ENCODE measurements around the gene WDPCP. TPM values are rescaled to one million over a fixed set of nuclear protein-coding genes. Genes with fewer than 3 reads are reported as not detected.

WDPCP gene
- polyA plus RNA-seq, 1 of the 3 experiments (the other 2 are of a cell fraction): 3.1 TPM

DNA sequence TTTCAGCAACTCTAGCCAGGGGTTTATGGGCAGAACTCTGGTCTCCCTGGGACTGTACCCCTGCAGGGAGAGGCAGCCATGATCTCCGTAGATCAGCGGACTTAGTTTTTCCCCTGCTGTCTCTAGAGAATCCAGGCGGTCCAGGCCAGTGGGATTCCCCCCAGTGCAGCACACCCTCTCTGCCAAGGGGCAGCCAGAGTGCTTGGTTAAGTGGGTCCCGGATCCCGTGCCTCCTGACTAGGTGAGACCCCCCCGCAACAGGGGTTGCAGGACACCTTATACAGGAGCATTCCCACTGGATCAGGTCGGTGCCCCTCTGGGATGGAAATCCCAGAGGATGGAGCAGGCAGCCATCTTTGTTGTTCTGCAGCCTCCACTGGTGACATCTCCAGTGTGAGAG lies 33.0 kb downstream of the WDPCP start:
- Histone ChIP-seq H3K79me2 (ENCODE audit: insufficient read depth) (no peaks in the 10 kb centered on the region), H3K27ac (ENCODE audit: low read depth in 2 of 2, low read length in 1 of 2) (no peak overlapping the region), H4K20me1 (ENCODE audit: insufficient read depth) (no peaks in the 10 kb centered on the region), H3F3A (replicated peaks; ENCODE audit: insufficient read depth) (no peaks in the 10 kb centered on the region), H3K27me3 (ENCODE audit: insufficient read depth) (no peaks in the 10 kb centered on the region), H3K4me3 (ENCODE audit: low read depth in 2 of 2, low read length in 1 of 2) (no peak overlapping the region), H2AFZ (ENCODE audit: low read depth) (no peak overlapping the region), H3K9ac (no peak overlapping the region), H3K36me3 (replicated peaks in 1 of 2; ENCODE audit: control insufficient read depth in 1 of 2, insufficient read depth in 2 of 2, low read length in 1 of 2) (peaks cover 0 to 3% of the 10 kb centered on the region in 2 experiments), H3K9me2 (no peaks in the 10 kb centered on the region), H3K9me3 (0 out of 2 replicates have a peak, but pooled peaks cover 5% of the 10 kb centered on the region), H3K4me1 (ENCODE audit: control insufficient read depth in 1 of 2, insufficient read depth in 2 of 2, low read depth in 1 of 2, low read length in 1 of 2) (peaks cover 2 to 5% of the 10 kb centered on the region in 2 experiments; a peak in 3 of 4 replicates), H3K4me2 (no peak overlapping the region)
- POLR2A ChIA-PET: no interaction called here
- TF ChIP-seq RCOR1 (IDR thresholded peaks at IDR 0.05; ENCODE audit: low read length) (no peak), EZH2phosphoT487 (IDR thresholded peaks at IDR 0.05; ENCODE audit: borderline replicate concordance, low read depth) (no peak), USF2 (IDR thresholded peaks at IDR 0.05; ENCODE audit: borderline replicate concordance, low read depth, low read length) (no peak), RXRA (IDR thresholded peaks at IDR 0.05; ENCODE audit: borderline replicate concordance, low read depth) (no peak), SMC3 (IDR thresholded peaks at IDR 0.05; ENCODE audit: low read depth, low read length) (no peak), POLR2AphosphoS5 (IDR thresholded peaks at IDR 0.05; ENCODE audit: low read depth, low read length) (no peak), YY1 (IDR thresholded peaks at IDR 0.05; ENCODE audit: low read depth) (no peak), ELF1 (IDR thresholded peaks at IDR 0.05) (no peak), RAD21 (IDR thresholded peaks at IDR 0.05; ENCODE audit: low read length) (no peak), GABPA (IDR thresholded peaks at IDR 0.05; ENCODE audit: low read depth) (no peak), NFIC (IDR thresholded peaks at IDR 0.05; ENCODE audit: borderline replicate concordance) (no peak), CTCF (IDR thresholded peaks at IDR 0.05) (no peak), NRF1 (IDR thresholded peaks at IDR 0.05; ENCODE audit: low read depth, low read length) (no peak), TEAD4 (IDR thresholded peaks at IDR 0.05; ENCODE audit: borderline replicate concordance, insufficient read depth) (no peak)
- CTCF ChIA-PET: interaction anchor here (0.6 kb wide), 1 partner anchor 195 kb away, joined by 3 read pairs; no protein-coding TSS in a partner anchor
- 100% methylated on average over 2 of the region's 7 CpGs for WGBS (ENCODE audit: low lambda C conversion rate)
- no peak for DNase-seq

GRCh38 chr2:63553049-63553448 lies 35.2 kb downstream of the WDPCP start:
- ChIA-PET CTCF (interaction anchor here (1.2 to 1.9 kb wide), 4 partner anchors 8 to 25 kb away, joined by 3 to 5 read pairs (median 3); no protein-coding TSS in a partner anchor), POLR2A (no interaction called here)
- Histone ChIP-seq H3K4me2 (peak overlapping the region; percentile 35; the same call in 1 of the 2 replicates), H3K36me3 (replicated peaks in 1 of 2; ENCODE audit: control insufficient read depth in 1 of 2, insufficient read depth in 2 of 2, low read length in 1 of 2) (no peaks in the 10 kb centered on the region), H3K79me2 (ENCODE audit: insufficient read depth) (no peaks in the 10 kb centered on the region), H2AFZ (ENCODE audit: low read depth) (no peak overlapping the region), H3F3A (replicated peaks; ENCODE audit: insufficient read depth) (no peaks in the 10 kb centered on the region), H4K20me1 (ENCODE audit: insufficient read depth) (no peaks in the 10 kb centered on the region), H3K9me3 (no peaks in the 10 kb centered on the region), H3K9me2 (no peaks in the 10 kb centered on the region), H3K4me1 (ENCODE audit: control insufficient read depth in 1 of 2, insufficient read depth in 2 of 2, low read depth in 1 of 2, low read length in 1 of 2) (peaks cover 2 to 5% of the 10 kb centered on the region in 2 experiments; a peak in 3 of 4 replicates), H3K9ac (no peak overlapping the region), H3K27ac (ENCODE audit: low read depth in 2 of 2, low read length in 1 of 2) (peak overlapping the region; percentile 31 to 43; a peak in 3 of 4 replicates), H3K27me3 (ENCODE audit: insufficient read depth) (no peaks in the 10 kb centered on the region), H3K4me3 (ENCODE audit: low read depth in 2 of 2, low read length in 1 of 2) (no peak overlapping the region)
- 32% methylated on average over 4 of the region's 4 CpGs for WGBS (ENCODE audit: low lambda C conversion rate)
- no peak for TF ChIP-seq FOXJ3 (CRISPR knock-in tag; IDR thresholded peaks at IDR 0.05)
- TF ChIP-seq TEAD4 (IDR thresholded peaks at IDR 0.05; ENCODE audit: borderline replicate concordance, insufficient read depth): no peak
- no peak for TF ChIP-seq PBX3 (IDR thresholded peaks at IDR 0.05)
- TF ChIP-seq, protein P1, sequence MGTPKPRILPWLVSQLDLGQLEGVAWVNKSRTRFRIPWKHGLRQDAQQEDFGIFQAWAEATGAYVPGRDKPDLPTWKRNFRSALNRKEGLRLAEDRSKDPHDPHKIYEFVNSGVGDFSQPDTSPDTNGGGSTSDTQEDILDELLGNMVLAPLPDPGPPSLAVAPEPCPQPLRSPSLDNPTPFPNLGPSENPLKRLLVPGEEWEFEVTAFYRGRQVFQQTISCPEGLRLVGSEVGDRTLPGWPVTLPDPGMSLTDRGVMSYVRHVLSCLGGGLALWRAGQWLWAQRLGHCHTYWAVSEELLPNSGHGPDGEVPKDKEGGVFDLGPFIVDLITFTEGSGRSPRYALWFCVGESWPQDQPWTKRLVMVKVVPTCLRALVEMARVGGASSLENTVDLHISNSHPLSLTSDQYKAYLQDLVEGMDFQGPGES (IDR thresholded peaks at IDR 0.05; ENCODE audit: low read depth, low read length): no peak
- no peak for TF ChIP-seq YY1 (IDR thresholded peaks at IDR 0.05; ENCODE audit: low read depth)
- no peak for TF ChIP-seq FOSL2 (IDR thresholded peaks at IDR 0.05; ENCODE audit: borderline replicate concordance, low read depth)
- TF ChIP-seq RCOR1 (IDR thresholded peaks at IDR 0.05; ENCODE audit: low read length): no peak
- TF ChIP-seq RXRA (IDR thresholded peaks at IDR 0.05; ENCODE audit: borderline replicate concordance, low read depth): no peak
- TF ChIP-seq MEF2A (IDR thresholded peaks at IDR 0.05; ENCODE audit: borderline replicate concordance, low read depth): no peak
- TF ChIP-seq ELF1 (IDR thresholded peaks at IDR 0.05): no peak
- no peak for TF ChIP-seq RAD21 (IDR thresholded peaks at IDR 0.05; ENCODE audit: low read length)
- no peak for TF ChIP-seq EZH2phosphoT487 (IDR thresholded peaks at IDR 0.05; ENCODE audit: borderline replicate concordance, low read depth)
- no peak for DNase-seq
